HG02943 (cell line): ENCODE data around the gene SNX24.
"Not testable (repeated sequence)": the region's sequence is repeated elsewhere in the genome, so short reads cannot be mapped to it uniquely, and the experiment has no call there.

Source experiments
- ATAC-seq: cut with Tn5 transposase; IDR thresholded peaks from one replicate; pipeline ENCODE4 v1.9.1; 2021; ENCODE audit warnings: mild to moderate bottlenecking, low read depth, moderate library complexity; ENCODE audit not compliant: unreplicated experiment

Gene SNX24

DNA sequence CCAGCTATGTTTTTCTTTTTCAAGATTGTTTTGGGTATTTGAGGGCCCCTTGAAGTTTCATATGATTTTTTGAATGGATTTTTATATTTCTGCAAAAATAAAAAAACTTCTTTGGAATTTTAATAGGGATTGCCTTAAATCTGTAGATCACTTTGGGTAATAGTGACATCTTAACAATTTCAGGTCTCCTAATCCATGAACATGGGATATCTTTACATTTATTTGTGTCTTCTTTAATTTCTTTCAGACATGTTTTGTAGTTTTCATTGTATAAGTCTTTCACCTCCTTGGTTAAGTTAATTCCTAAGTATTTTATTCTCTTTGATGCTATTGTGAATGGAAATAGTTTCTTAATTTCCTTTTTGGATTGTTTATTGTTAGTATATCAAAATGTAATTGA lies 112.0 kb downstream of the SNX24 start:
- ATAC-seq: no peak

DNA sequence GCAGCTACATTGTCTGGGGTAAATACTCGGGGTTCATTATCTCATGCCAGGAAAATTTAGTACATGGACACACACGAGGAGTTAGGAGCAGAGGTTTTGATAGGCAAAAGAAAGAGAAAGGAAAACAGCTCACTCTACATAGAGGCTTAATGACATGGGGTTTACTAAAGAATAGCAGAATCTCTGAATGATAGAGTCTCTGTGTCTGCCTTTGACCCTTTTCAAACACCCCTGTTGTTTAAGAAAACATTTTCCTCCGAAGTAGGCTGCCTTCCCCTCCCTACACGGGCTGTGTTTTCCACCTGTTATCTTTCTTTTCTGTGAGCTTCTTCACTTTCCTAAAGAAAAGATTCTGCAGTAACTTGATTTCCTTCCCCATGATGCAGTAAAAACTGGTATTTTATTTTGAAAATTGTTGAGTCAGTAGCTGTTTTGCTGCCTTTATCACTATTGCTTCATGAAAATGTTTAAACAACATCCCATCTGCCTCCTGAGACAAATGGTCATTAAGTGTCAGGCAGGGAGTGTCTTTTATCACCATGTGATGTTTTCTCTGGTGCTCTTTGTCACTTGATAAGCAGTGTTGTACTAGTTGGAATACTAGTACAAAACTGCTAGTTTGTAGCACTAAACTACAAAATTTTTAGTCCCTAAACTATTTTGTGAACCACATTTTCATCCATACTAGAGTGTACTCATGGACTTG lies 114.5 kb downstream of the SNX24 start:
- no peak for ATAC-seq

DNA sequence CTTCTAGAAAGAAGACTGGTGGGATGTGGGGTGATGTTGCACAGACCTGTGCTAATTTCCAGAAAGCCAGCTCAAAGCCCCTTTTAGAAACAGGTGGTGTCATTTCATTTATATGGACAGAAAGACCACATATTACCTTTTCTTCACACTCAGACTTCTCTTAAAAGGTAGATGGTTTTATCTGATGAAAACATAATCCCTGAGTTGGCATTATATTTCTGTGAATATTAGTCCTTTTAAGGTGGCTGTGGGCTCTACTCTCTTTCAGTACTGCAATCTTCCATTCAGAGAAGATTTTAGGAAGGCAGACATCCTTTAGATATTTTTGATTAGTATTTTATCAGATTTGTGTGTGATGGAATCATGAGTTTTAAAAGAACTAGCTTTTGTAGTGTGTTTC lies 117.9 kb downstream of the SNX24 start:
- ATAC-seq: no peak

DNA sequence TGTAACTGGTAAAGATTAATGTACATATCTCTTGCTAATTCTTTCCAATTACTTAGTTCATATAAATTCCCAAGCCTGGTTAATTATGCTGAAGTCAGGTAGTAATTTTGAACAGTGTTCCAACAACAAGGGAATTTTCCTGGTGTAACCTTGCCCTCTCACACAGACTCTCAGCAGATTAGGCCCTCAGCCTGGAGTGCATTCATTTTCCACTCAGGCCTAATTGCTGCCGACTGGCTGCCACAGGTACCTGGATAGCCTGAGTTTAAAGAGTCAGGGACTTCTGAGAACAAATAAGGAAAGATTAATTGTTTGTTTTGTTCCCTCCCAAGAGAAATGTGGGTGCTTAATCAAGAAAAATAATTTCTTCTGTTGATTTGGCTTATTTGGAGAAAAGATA lies 119.7 kb downstream of the SNX24 start:
- no peak for ATAC-seq

DNA sequence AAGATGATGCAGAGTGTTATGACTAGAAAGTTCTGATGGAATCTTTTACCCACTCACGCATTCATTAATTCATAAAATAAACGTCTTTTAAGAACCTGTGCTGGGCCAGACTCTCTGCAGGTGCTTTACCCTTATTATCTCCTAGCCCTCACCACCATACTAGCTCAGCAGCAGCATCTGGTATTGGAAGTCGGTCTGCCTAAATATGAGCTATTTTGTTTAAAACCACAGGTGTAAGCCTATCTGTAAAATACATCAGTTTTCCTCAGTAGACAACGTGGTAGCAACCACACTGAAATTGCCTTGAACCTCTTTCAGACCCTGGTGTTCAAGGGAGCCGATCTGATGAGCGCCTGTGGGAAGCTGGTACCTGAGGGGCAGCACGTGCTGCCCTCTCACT lies 121.7 kb downstream of the SNX24 start:
- ATAC-seq: peak; percentile 75

DNA sequence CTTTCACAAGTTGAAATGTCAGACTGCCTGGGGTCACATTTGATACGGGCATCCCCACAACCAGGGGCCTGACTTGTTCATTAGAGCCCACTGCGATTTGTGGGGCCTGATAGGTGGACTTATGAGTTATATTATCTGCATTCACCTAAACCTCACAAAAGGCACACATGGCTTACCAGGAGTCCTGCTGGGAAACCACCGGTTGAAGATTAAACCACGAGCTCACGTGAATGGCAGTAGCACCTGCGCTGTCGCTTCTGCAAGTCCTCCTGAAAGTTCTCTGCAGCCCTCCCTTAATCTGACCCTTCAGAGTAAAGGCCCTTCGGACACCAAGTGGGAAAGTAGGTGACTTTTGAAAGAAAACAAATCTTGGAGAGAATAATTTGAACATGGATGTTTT lies 122.2 kb downstream of the SNX24 start:
- peak; percentile 94 for ATAC-seq

DNA sequence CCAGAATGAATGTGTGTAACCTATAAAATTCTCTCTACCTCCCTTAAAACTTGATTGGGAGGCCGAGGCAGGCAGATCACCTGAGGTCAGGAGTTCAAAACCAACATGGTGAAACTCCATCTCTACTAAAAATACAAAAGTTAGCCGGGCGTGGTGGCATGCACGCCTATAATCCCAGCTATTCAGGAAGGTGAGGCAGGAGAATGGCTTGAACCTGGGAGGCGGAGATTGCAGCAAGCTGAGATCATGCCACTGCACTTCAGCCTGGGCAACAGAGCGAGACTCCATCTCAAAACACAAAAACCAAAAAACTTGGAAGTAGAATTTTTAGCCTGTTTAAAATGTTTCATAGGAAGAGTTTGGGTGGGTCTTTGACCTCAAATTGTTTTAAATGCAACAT lies 122.6 kb downstream of the SNX24 start:
- peak; percentile 7 for ATAC-seq

DNA sequence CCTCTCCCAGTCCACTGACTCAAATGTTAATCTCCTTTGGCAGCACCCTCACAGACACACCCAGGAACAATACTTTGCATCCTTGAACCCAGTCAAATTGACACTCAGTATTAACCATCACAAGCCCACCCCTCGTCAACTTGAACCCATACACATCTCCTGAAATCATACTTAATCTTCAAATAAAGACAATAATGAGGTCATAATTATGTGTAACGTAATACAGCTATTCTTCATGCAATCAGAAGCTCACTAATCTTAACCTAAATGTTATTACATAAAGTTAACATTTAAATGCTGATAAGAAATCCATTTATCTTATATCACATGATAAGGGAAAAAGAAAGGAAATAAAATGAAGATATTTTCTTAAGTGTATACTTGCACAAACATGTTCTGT lies 125.9 kb downstream of the SNX24 start:
- ATAC-seq: no peak

DNA sequence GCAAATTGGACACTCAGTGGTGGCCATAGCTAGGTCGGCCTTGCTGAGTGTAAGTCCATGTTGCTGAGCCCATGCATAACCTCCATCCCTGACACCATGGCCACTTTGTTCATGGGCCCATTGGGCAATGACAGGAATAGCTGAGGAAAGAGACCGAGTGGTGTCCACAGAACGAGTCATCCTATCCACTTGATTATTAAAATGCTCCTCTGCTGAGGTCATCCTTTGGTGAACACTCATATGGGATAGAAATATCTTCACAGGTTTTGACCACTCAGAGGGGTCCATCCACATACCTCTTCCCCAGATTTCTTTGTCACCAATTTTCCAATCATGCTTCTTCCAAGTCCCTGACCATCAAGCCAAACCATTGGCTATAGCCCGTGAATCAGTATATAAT lies 127.5 kb downstream of the SNX24 start:
- ATAC-seq: no peak

DNA sequence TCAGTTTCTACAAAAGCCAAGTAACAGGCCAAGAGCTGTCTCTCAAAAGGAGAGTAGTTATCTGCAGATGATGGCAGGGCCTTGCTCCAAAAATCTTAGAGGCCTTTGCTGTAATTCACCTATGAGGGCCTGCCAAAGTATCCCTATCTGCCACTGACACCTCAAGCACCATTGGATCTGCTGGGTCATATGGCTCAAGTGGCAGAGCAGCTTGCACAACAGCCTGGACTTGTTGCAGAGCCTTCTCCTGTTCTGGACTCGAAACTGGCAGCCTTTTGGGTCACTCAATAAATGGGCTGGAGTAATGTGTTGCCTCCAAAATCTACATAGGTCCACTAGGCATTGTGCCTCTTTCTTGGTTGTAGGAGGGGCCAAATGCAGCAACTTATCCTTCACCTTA lies 128.3 kb downstream of the SNX24 start:
- ATAC-seq: not testable (repeated sequence)

DNA sequence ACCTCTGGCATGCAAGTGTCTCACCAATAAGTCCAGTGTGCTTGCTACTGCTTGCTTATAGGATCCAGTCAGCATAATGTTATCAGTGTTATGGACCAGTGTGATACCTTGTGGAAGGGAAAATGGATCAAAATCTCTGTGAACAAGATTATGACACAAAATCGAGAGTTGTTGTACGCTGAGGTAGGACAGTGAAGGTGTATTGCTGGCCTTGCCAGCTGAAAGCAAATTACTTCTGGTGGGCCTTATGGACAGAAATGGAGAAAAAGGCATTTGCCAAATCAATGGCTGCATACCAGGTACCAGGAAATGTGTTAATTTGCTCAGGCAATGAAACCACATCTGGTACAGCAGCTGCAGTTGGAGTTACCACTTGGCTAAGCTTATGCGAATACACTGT lies 128.8 kb downstream of the SNX24 start:
- ATAC-seq: not testable (repeated sequence)

DNA sequence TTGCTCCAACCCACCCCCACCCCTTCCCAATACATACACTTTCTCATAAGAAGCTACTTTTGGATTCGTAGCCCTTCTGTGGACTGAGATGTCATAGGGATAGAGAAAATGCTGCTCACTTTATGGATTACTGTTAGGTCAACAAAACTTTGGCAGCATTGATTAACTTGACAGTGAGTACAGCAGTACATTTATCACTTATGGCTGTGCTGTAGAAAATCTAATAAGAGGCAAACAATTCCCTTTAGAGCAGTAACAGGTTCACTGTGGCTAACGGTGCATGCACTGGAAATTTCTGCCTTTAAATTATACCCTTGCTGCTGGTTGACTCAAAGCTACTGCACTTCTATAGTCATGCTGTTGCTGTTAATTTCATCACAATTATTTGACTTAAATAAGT lies 131.9 kb downstream of the SNX24 start:
- ATAC-seq: no peak

DNA sequence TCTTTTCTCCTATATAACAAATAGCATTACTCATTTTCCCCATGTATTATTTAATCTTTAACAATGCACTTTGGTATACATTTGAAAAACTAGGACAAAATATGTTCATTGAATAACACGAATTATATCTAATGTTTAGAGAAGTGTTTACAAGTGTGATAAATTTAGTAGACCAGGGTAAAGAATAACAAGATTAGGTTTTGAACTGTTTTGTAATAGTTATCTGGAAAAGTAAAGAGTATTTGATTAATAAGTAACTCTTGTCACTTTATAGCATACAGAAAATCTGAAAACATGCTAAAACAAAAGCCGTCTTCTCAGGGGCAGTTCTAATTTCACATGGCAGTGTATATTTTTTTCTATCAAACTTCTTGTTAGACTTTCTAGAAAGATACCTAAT lies 132.7 kb downstream of the SNX24 start:
- no peak for ATAC-seq

DNA sequence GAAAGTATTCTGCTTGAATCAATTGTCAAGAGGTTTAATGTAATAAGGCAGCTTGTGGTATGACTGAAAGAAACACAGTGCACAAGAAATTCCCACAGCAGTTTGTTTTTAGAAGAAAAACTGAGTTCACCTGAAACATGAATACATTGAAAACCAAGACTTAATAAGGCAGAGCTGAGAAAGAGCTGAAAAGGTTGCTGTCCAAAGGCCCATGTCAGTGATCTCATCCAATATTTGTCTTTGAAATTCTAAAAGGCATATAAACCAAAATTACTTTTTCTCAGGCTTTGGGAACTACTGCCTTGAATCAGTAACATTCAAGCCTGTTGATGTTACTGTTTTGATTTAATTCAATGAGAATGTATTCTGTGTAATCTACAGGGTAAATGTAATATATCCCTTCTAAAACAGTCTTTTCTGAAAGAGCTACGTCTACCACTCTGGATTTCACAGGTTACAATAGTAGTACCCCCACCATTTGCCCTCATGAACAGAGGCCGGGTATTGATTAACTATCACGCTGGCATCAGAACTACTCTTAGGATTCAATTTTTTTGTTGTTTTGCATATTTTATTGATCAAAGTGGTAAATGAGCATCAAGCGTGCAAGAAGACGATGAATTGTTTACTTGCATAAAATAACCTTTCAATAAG lies 133.4 kb downstream of the SNX24 start:
- no peak for ATAC-seq

DNA sequence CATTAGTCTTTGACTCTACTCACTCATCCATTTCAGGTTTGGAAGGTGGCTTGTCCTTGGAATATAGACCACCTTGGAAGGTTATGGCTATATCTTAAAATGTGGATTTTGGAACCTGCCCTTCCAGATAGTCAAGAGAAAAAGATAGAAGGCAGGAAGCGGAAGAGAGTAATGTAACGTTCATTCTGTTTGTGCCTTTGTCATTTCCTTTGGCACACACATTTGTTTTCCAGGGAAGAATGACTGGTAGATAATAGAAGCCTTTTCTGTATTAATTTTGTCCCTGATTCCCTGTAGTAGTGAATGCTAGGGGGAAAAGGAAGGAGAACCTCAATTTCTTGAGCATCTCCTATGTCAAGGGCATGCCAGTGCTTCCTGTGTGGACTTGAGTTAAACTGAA lies 136.4 kb downstream of the SNX24 start:
- no peak for ATAC-seq

DNA sequence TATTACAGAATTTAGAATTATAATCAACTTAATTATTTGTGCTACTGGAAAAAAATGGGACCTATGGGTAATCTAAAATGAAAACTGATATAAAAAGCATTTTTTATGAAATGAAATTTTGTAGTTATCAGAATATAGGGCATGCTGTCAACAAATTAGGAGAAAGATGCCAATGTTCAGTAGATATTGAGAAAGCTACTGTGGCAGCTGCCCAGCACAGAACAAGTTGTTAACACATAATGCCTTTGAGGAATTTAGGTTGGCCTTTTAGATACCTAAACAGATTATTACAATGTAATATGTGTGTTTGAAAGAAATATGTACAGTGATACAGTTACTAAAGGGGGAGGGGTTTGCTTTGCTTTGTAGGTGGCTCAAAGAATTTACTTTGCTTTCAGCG lies 137.0 kb downstream of the SNX24 start:
- ATAC-seq: no peak

DNA sequence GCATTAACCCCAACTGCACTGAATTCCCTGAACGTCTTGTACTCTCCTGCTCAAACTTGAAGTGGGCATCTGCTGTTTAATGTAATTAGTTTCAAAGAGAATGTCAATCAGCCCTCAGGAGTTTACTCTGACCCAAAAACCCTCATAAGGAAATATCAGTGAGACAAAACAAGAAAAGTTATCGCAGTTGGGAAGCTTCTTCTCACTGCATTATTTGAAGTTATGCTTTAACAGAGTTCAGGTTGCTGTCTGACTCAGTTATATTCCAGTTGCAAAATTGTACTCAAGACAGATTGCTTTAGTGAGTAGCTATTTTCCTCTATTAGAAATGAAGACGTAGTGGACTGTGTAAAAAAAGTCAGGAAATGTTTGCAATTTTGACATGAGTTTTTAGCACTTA lies 139.0 kb downstream of the SNX24 start:
- peak; percentile 39 for ATAC-seq

DNA sequence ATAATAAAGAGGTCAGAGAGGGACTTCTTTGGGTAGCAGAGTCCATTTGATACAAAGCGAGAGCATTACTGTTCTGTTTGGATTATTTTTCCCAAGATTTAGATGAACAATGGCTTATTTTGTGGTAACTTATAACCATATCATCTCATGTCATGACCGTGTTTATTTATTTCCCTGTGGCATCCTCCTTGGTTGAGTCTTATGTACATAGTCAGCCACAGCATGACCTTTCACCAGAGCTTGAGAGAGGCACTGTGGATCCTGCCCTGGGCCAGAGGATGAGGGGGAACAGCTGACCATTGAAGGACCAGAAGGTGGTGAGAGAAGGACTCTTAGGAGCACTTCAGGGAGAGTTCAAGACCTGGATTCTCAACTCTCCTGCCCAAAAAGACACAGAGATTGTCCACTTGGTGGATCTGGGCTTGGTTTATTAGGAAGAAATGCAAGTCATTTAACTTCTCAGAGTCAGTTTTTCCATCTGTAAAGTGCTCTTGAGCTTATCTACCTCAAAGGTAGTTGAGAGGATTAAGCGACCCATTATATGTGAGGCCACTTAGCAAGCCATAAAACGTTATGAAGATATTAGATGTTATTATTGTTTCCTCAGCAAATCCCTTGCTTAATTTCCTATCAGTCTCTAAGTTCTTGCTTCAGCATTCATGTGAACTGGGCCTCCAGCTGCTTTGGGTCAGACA lies 139.7 kb downstream of the SNX24 start:
- no peak for ATAC-seq

DNA sequence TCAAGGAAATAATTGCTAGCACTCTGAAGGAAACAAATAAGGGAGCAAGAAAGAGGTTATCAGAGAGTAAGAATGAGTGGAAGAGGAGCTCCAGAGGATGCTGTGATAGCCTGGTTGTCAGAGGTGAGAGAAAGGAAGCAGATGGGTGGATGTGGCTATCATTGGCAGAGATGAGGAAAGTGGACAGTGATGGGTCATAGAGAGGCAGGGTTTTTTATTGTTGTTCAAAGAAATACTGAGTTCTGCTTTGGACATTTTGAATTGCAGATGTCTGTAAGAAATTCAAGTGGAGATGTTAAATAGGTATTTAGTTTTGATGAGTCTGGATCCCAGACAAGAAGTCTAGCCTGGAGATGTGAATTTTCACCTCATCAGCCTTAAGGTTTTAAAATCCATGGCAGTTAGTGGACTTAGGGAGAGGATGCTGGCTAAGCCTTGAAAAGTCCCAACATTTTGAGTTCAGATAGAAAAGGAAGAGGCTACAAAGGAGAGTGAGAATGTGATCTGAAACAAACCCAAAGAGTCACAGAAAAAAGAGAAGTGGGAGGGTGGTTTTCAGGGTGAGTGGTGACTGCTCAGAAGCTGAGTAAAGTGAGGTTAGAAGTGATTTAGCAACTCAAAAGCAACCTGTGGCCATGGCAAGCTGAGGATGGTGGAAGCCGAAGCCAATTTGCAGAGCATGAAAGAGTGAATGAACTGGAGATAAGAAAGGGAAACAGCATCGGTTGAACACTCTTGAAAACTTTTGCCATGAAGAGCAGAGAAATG lies 140.7 kb downstream of the SNX24 start:
- peak; percentile 66 for ATAC-seq

DNA sequence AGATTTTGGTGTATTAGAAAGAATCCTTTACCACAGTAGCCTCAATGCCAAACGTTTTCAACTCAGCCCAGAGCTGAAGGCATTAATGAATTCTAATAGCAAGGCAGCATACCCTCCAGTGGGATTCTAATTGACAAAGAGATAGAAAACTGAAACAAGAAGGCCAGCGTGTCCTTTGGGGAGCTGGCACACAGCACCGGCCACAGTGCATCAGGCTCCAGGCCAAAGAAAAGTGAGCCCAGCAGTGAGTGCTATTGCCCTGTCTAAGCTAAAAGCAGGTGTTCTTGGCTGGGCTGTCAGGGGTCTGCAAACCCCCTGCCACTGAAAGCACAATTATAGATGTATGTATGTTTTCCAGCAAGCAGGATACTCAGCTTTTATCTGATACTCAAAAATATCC lies 150.7 kb downstream of the SNX24 start:
- ATAC-seq: no peak

DNA sequence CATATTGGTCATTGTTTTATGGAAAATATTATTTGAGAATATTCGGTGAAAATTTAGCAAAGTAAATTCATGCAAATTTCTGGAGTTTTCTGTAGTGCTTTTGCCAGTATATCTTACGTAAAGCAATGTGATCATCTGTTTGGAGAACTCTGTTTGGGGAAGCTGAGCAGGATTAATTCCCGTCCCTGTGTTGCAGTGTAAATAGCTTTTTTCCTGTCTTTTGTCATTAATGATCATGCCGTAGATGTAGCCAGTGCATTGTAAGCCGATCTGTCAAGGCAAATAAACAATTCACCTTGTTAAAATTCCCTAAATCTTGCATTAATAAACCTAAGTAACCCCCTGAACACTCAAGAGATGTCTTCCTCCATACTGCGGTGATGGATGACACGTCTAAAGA lies 151.9 kb downstream of the SNX24 start:
- ATAC-seq: no peak
